Measurements from ENCODE around the gene KIF3A. TPM values are rescaled to one million over a fixed set of nuclear protein-coding genes. Genes with fewer than 3 reads are reported as not detected.
A peak's percentile ranks its signal among the peaks of the same experiment; 100 is the strongest.

The KIF3A gene
- total and polyA plus RNA-seq, 7 donors, result 1.2 to 19.9 (median 7.1) TPM

GRCh38 chr5:132718544-132719312 lies 18.6 kb downstream of the KIF3A start:
- Histone ChIP-seq H3K27ac (no peak overlapping the region), H3K27me3 (no peaks in the 10 kb centered on the region), H3K4me3 (no peak overlapping the region), H3K4me1 (peaks cover 0 to 3% (median 0%) of the 10 kb centered on the region in 4 donors), H3K36me3 (peaks cover 0 to 9% (median 0%) of the 10 kb centered on the region in 4 donors), H3K9me3 (no peaks in the 10 kb centered on the region)
- DNase-seq, result no peak
- intact Hi-C loops (cut with DNase I), result no loop called here
- WGBS, 2 donors, result 93 to 94% methylated on average over 5 of the region's 5 CpGs
- TF ChIP-seq POLR2AphosphoS5 (IDR thresholded peaks at IDR 0.05), result no peak

DNA sequence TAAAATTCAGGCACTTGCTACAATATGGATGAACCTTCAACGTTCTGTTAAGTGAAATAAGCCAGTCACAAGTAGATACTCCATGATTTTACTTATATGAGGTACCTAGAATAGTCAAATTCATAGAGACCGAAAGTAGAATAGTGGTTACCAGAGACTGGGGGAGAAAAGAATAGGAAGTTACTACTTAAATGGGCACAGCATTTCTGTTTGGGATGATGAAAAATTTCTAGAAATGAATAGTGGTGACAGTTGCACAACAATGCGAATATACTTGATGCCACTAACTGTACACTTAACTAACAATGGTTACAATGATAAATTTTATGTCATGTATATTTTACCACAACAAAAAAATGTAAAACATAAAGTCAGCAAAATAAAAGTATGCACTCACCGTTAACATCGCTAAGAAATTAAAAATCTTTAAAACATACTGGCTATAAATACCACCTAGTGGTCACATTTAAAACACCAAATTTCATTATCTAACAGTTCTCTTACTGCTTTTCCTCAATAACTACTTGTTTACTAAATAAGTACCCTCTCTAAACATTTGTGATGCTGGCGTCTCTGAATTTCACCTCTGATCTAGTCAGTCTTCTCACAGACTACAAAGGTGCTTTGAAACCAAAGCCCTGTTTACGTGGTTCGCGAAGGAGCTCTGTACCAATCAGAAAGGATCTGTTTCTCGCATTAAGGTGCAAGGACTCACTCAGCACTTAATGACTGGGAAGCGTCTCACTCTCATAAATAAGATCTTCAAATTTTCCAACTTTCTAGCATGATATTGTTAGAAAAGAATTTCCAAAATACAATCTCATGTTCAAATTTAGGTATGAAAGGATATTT lies 22.7 kb downstream of the KIF3A start:
- H3K4me1 ChIP-seq, result peaks cover 0 to 3% (median 0%) of the 10 kb centered on the region in 4 donors
- H3K27me3 ChIP-seq, result no peaks in the 10 kb centered on the region
- H3K4me3 ChIP-seq, result no peak overlapping the region
- DNase-seq, result no peak
- H3K9me3 ChIP-seq, result no peaks in the 10 kb centered on the region
- no peak overlapping the region for H3K27ac ChIP-seq
- WGBS, 2 donors, result 67 to 68% methylated on average over 11 of the region's 11 CpGs
- intact Hi-C loops (cut with DNase I), result no loop called here
- peaks cover 0 to 2% (median 0%) of the 10 kb centered on the region in 4 donors for H3K36me3 ChIP-seq
- TF ChIP-seq CTCF (IDR thresholded peaks at IDR 0.05), result peak in 2 of 4 experiments; percentile 26 to 27
- TF ChIP-seq EP300 (IDR thresholded peaks at IDR 0.05), result no peak
- no peak for TF ChIP-seq POLR2AphosphoS5 (IDR thresholded peaks at IDR 0.05)

GRCh38 chr5:132708645-132709044 lies 28.7 kb downstream of the KIF3A start:
- Histone ChIP-seq H3K27ac (no peak overlapping the region), H3K27me3 (no peaks in the 10 kb centered on the region), H3K36me3 (peaks cover 0 to 17% (median 0%) of the 10 kb centered on the region in 4 donors), H3K9me3 (no peaks in the 10 kb centered on the region), H3K4me1 (no peaks in the 10 kb centered on the region), H3K4me3 (no peak overlapping the region)
- intact Hi-C loops (cut with DNase I), result no loop called here
- no peak for DNase-seq
- TF ChIP-seq POLR2AphosphoS5 (IDR thresholded peaks at IDR 0.05) (no peak), CTCF (IDR thresholded peaks at IDR 0.05) (no peak), EP300 (IDR thresholded peaks at IDR 0.05) (no peak), POLR2A (IDR thresholded peaks at IDR 0.05) (no peak)

DNA sequence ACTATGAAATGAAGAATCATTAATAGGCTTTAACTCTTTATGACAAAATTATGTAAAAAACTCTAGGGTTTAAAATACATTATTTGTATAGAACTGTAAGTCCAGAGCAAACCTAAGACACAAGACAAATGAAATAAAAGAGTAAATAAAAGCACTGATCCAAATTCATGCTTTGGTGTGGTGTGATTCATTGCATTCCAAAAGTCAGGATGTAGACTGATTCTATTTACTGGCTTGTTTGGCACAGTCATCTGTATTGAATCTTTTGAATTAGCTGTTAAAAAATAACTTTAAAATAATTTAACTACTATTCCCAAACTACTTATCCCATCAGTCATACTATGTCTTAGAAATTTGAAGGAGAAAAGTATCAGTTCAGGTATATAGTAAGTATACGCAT lies 32.5 kb downstream of the KIF3A start:
- Histone ChIP-seq H3K27ac (no peak overlapping the region), H3K4me3 (no peak overlapping the region), H3K4me1 (no peaks in the 10 kb centered on the region), H3K36me3 (peaks cover 4 to 49% (median 7%) of the 10 kb centered on the region in 4 donors), H3K9me3 (no peaks in the 10 kb centered on the region), H3K27me3 (no peaks in the 10 kb centered on the region)
- 97 to 99% methylated on average over 1 of the region's 1 CpG for WGBS, 2 donors
- intact Hi-C loops (cut with DNase I), result no loop called here
- no peak for DNase-seq
- TF ChIP-seq POLR2AphosphoS5 (IDR thresholded peaks at IDR 0.05), result no peak

GRCh38 chr5:132695956-132696355 lies 41.4 kb downstream of the KIF3A start:
- H3K4me1 ChIP-seq, result no peaks in the 10 kb centered on the region
- H3K4me3 ChIP-seq, result no peak overlapping the region
- H3K27ac ChIP-seq, result no peak overlapping the region
- TF ChIP-seq POLR2A (IDR thresholded peaks at IDR 0.05) (no peak), EP300 (IDR thresholded peaks at IDR 0.05) (no peak), CTCF (IDR thresholded peaks at IDR 0.05) (no peak), POLR2AphosphoS5 (IDR thresholded peaks at IDR 0.05) (no peak)
- H3K27me3 ChIP-seq, result no peaks in the 10 kb centered on the region
- no peaks in the 10 kb centered on the region for H3K9me3 ChIP-seq
- intact Hi-C loops (cut with DNase I), result no loop called here
- DNase-seq, result no peak
- peaks cover 7 to 34% (median 8%) of the 10 kb centered on the region in 4 donors for H3K36me3 ChIP-seq
- 93 to 95% methylated on average over 4 of the region's 4 CpGs for WGBS, 2 donors
